ENCODE measurements around the gene ZNF467.

DNA sequence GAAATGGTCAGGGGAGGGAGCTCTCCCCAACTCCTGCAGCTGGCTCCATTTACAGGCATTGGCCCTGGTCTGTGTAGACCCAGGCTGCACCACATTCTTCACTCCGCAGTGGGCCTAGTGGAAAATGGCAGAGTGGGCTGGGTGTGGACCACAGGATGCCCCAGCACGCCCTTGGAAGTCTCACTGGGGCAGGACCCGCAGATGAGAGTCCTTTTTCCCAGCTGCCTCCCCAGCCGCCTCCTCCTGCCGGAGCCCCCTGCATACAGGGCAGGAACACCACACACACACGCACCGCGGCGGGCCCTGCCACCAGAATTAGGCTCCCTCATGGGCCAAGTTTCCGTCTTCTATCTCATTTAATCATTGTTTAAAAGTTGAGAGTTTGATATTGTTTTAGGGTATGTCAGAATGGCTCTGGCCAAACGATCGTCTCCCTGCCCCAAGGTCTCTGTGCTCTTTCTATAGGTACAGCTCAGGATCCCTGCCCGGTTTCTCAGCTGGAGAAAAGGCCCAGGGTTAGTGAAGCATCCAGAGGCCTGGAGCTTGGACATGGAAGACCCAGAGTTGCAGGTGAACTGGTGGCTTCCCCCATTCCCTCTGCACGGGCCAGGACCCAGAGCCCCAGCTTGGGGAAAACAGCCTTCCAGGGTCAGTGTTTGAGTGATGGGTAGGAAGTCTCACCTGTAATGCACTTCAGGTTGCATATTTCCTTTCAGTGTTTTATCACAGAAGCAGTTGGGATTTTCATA is 42.0 kb downstream of the ZNF467 start:
- TF ChIP-seq GATA3 (IDR thresholded peaks at IDR 0.05; ENCODE audit: low read depth, low read length) (no peak), GATA2 (IDR thresholded peaks at IDR 0.05; ENCODE audit: low read depth, low read length) (no peak)
